ENCODE measurements around the gene FARS2. TPM values are rescaled to one million over a fixed set of nuclear protein-coding genes. Genes with fewer than 3 reads are reported as not detected.

The FARS2 gene
- total and polyA plus RNA-seq, 10 donors: 9.0 to 27.4 (median 19.8) TPM

GRCh38 chr6:5220443-5220842 is 40.9 kb upstream of the FARS2 start:
- DNase-seq: no peak
- H3K4me3 ChIP-seq: no peak overlapping the region
- no peaks in the 10 kb centered on the region for H3K9me3 ChIP-seq
- no peak overlapping the region for H3K27ac ChIP-seq
- peaks cover 0 to 1% (median 0%) of the 10 kb centered on the region in 6 donors for H3K4me1 ChIP-seq
- H3K27me3 ChIP-seq (replicated peaks in 1 of 7): no peaks in the 10 kb centered on the region
- intact Hi-C loops (cut with DNase I; ENCODE audit: low total_unique reads): no loop called here
- TF ChIP-seq CTCF (IDR thresholded peaks at IDR 0.05 in 8 of 11, conservative IDR thresholded peaks at IDR 0.05 in 3 of 11) (no peak), POLR2AphosphoS5 (IDR thresholded peaks at IDR 0.05) (no peak), POLR2A (IDR thresholded peaks at IDR 0.05) (no peak)
- H3K36me3 ChIP-seq: peaks cover 0 to 14% (median 2%) of the 10 kb centered on the region in 6 donors
- 79 to 100% (median 93%) methylated on average over 1 of the region's 1 CpG for WGBS, 5 donors

- intact Hi-C loops (cut with DNase I; ENCODE audit: low total_unique reads): no loop called here
- WGBS, 5 donors: 69 to 84% (median 82%) methylated on average over 6 of the region's 6 CpGs
- H3K4me3 ChIP-seq: no peak overlapping the region
- no peaks in the 10 kb centered on the region for H3K27me3 ChIP-seq (replicated peaks in 1 of 7)
- H3K36me3 ChIP-seq: peaks cover 0 to 11% (median 0%) of the 10 kb centered on the region in 6 donors
- DNase-seq: no peak
- H3K9me3 ChIP-seq: no peaks in the 10 kb centered on the region
- H3K4me1 ChIP-seq: no peaks in the 10 kb centered on the region
- H3K27ac ChIP-seq: no peak overlapping the region
- TF ChIP-seq POLR2A (IDR thresholded peaks at IDR 0.05) (no peak), CTCF (IDR thresholded peaks at IDR 0.05 in 8 of 11, conservative IDR thresholded peaks at IDR 0.05 in 3 of 11) (no peak), POLR2AphosphoS5 (IDR thresholded peaks at IDR 0.05) (no peak)
Observed at GRCh38 chr6:5223309-5223708, 38.0 kb upstream of the FARS2 start.

GRCh38 chr6:5229356-5229755 is 32.0 kb upstream of the FARS2 start:
- no peak for TF ChIP-seq POLR2AphosphoS5 (IDR thresholded peaks at IDR 0.05)
- no peak for TF ChIP-seq POLR2A (IDR thresholded peaks at IDR 0.05)
- TF ChIP-seq CTCF (IDR thresholded peaks at IDR 0.05 in 8 of 11, conservative IDR thresholded peaks at IDR 0.05 in 3 of 11): no peak
- Histone ChIP-seq H3K4me3 (no peak overlapping the region), H3K27me3 (replicated peaks in 1 of 7) (no peaks in the 10 kb centered on the region), H3K36me3 (no peaks in the 10 kb centered on the region), H3K4me1 (peaks cover 0 to 4% (median 0%) of the 10 kb centered on the region in 6 donors), H3K27ac (no peak overlapping the region), H3K9me3 (no peaks in the 10 kb centered on the region)
- WGBS, 5 donors: 84 to 97% (median 90%) methylated on average over 3 of the region's 3 CpGs
- intact Hi-C loops (cut with DNase I; ENCODE audit: low total_unique reads): no loop called here
- DNase-seq: no peak

GRCh38 chr6:5230081-5230480 is 31.2 kb upstream of the FARS2 start:
- no peaks in the 10 kb centered on the region for H3K27me3 ChIP-seq (replicated peaks in 1 of 7)
- TF ChIP-seq POLR2AphosphoS5 (IDR thresholded peaks at IDR 0.05) (no peak), CTCF (IDR thresholded peaks at IDR 0.05 in 8 of 11, conservative IDR thresholded peaks at IDR 0.05 in 3 of 11) (no peak), POLR2A (IDR thresholded peaks at IDR 0.05) (no peak)
- 46 to 75% (median 66%) methylated on average over 4 of the region's 4 CpGs for WGBS, 5 donors
- peaks cover 0 to 2% (median 0%) of the 10 kb centered on the region in 6 donors for H3K36me3 ChIP-seq
- DNase-seq: no peak
- H3K4me3 ChIP-seq: no peak overlapping the region
- intact Hi-C loops (cut with DNase I; ENCODE audit: low total_unique reads): no loop called here
- no peak overlapping the region for H3K27ac ChIP-seq
- no peaks in the 10 kb centered on the region for H3K9me3 ChIP-seq
- H3K4me1 ChIP-seq: peaks cover 0 to 4% (median 0%) of the 10 kb centered on the region in 6 donors

Measured in spleen (tissue), 11 donors.